Ovary (tissue), 9 donors: Measurements from ENCODE around the gene DCHS2. TPM values are rescaled to one million over a fixed set of nuclear protein-coding genes. Genes with fewer than 3 reads are reported as not detected.
A peak's percentile ranks its signal among the peaks of the same experiment; 100 is the strongest.

ENCODE experiments used
- DNase-seq, 5 donors: peaks; one replicate each; pipeline ENCODE4 v3.0.0-alpha.2; 2019 to 2020
- H3K27ac ChIP-seq, 2 donors: fragments of 200-600 bp; one replicate each; pipeline versions ENCODE4 v1.5.1 to v1.8.0; 2019 to 2022
- H3K27me3 ChIP-seq: fragments of 200-600 bp; one replicate; pipeline ENCODE4 v1.8.0; 2022
- H3K36me3 ChIP-seq: fragments of 200-600 bp; sonication (generic); one replicate; pipeline ENCODE4 v1.5.1; 2019
- H3K4me1 ChIP-seq: one replicate; pipeline ENCODE4 v1.8.1; 2013; ENCODE audit warnings: mild to moderate bottlenecking, moderate library complexity; ENCODE audit not compliant: insufficient read depth
- H3K4me3 ChIP-seq: fragments of 200-600 bp; sonication (generic); one replicate; pipeline ENCODE4 v1.5.1; 2017
- H3K9me3 ChIP-seq, 2 donors: fragments of 200-600 bp in 1 of 2; sonication (generic) in 1 of 2; one replicate each; pipeline versions ENCODE4 v1.5.1 to v1.8.1; 2013 to 2019; ENCODE audit warnings: mild to moderate bottlenecking in 1 of 2, moderate library complexity in 1 of 2
- CTCF ChIP-seq, 3 donors: fragments of 450-650 bp in 2 of 3; fragments of 200-600 bp in 1 of 3; IDR thresholded peaks; one replicate each; pipeline versions ENCODE4 v1.5.1 to v1.8.0; 2016 to 2022; ENCODE audit warnings: antibody characterized with exemption in 3 of 3, mild to moderate bottlenecking in 1 of 3
- EP300 ChIP-seq: sonication (generic); formaldehyde crosslinking; IDR thresholded peaks from one replicate; pipeline ENCODE4 v1.6.1; 2017; ENCODE audit warnings: antibody characterized with exemption
- POLR2A ChIP-seq: fragments of 450-650 bp; IDR thresholded peaks from one replicate; pipeline ENCODE4 v1.6.1; 2017; ENCODE audit warnings: antibody characterized with exemption, mild to moderate bottlenecking, moderate library complexity
- WGBS, 3 donors: extraction: QIAGEN DNeasy Blood & Tissue Kit in 1 of 3; methylation state at CpG; one replicate each; pipeline versions ENCODE4 v1.1.5 to v1.1.7; 2013 to 2017; 5-methylcytosine and 5-hydroxymethylcytosine counted together
- intact Hi-C, 4 donors: fragments of 100-400 bp; cut with DNase I; formaldehyde crosslinking; loops; one replicate each; pipeline versions ENCODE4 v1.11.0 to v1.15.1; 2022 to 2023
- polyA plus RNA-seq, 2 donors: library from polyadenylated mRNA; stranded (reverse); fragments of 200-250 nt in 1 of 2; fragments of 350-450 nt in 1 of 2; fragmentation: Illumina TruSeq in 1 of 2; extraction: RNeasy Lipid Tissue Mini Kit (QIAGEN cat#74804) in 1 of 2; gene quantifications; one replicate each; pipeline ENCODE4 v1.2.3, GENCODE V29; 2013 to 2014
- total RNA-seq, 7 donors: library from RNA; depleted of rRNA in 2 of 7; stranded (reverse); fragments of >200 nt in 2 of 7; fragmentation: NEBNext Ultra II Directional in 3 of 7; extraction: Animal tissue kit (Norgen Biotek cat#: 25700) in 3 of 7; gene quantifications; one replicate each; pipeline versions ENCODE4 v1.1.0 to v1.2.4, GENCODE V29; 2016 to 2023
- donor health status: DM: no; HTN: no; CAD: no; lungs with moderate emphysema.
- donor health status: DM: no; HTN: no; CAD: no.
- donor health status: Bipolar disorder and iron deficiency.
- donor health status: DM: yes; HTN: yes; CAD: no.
- donor health status: DM: no; HTN: no; CAD: no.
- donor health status: DM: yes; HTN: yes; CAD: no.

Gene DCHS2
- total and polyA plus RNA-seq, 9 donors: 0.68 to 8.7 (median 2.6) TPM

- intact Hi-C loops: no loop called here
Observed at GRCh38 chr4:154435895-154436294, 55.7 kb downstream of the DCHS2 start.

GRCh38 chr4:154433543-154433942 is 58.1 kb downstream of the DCHS2 start:
- Histone ChIP-seq H3K27ac (no peak overlapping the region), H3K9me3 (no peaks in the 10 kb centered on the region), H3K4me1 (no peaks in the 10 kb centered on the region), H3K36me3 (no peaks in the 10 kb centered on the region), H3K4me3 (no peak overlapping the region), H3K27me3 (no peaks in the 10 kb centered on the region)
- intact Hi-C loops: no loop called here
- WGBS, 3 donors: 90 to 91% (median 91%) methylated on average over 6 of the region's 6 CpGs
- TF ChIP-seq EP300 (no peak), POLR2A (no peak), CTCF (IDR thresholded peaks at IDR 0.05) (no peak)
- no peak for DNase-seq

More at GRCh38 chr4:154435895-154436294, 55.7 kb downstream of the DCHS2 start:
- Histone ChIP-seq H3K27me3 (no peaks in the 10 kb centered on the region), H3K27ac (no peak overlapping the region), H3K4me1 (no peaks in the 10 kb centered on the region), H3K4me3 (no peak overlapping the region), H3K9me3 (no peaks in the 10 kb centered on the region), H3K36me3 (no peaks in the 10 kb centered on the region)
- WGBS, 3 donors: 74 to 82% (median 75%) methylated on average over 1 of the region's 1 CpG
- no peak for DNase-seq
- TF ChIP-seq EP300 (no peak), CTCF (IDR thresholded peaks at IDR 0.05) (no peak), POLR2A (no peak)

- Histone ChIP-seq H3K9me3 (no peaks in the 10 kb centered on the region), H3K27me3 (no peaks in the 10 kb centered on the region), H3K27ac (no peak overlapping the region), H3K36me3 (no peaks in the 10 kb centered on the region), H3K4me3 (no peak overlapping the region), H3K4me1 (no peaks in the 10 kb centered on the region)
- peak in 1 of 5 donors; percentile 17 for DNase-seq
- TF ChIP-seq EP300 (no peak), CTCF (IDR thresholded peaks at IDR 0.05) (no peak), POLR2A (no peak)
- intact Hi-C loops: no loop called here
- WGBS, 3 donors: 15 to 20% (median 19%) methylated on average over 5 of the region's 5 CpGs
Observed at GRCh38 chr4:154429176-154429575, 62.4 kb downstream of the DCHS2 start.

GRCh38 chr4:154427149-154427548 is 64.5 kb downstream of the DCHS2 start:
- intact Hi-C loops: no loop called here
- H3K27ac ChIP-seq: no peak overlapping the region
- DNase-seq: no peak
- TF ChIP-seq EP300 (no peak), POLR2A (no peak), CTCF (IDR thresholded peaks at IDR 0.05) (no peak)
- 84 to 87% (median 84%) methylated on average over 6 of the region's 6 CpGs for whole genome bisulfite sequencing, 3 donors
- H3K36me3 ChIP-seq: no peaks in the 10 kb centered on the region
- H3K4me1 ChIP-seq: no peaks in the 10 kb centered on the region
- no peaks in the 10 kb centered on the region for H3K27me3 ChIP-seq
- H3K9me3 ChIP-seq: no peaks in the 10 kb centered on the region
- no peak overlapping the region for H3K4me3 ChIP-seq

- no peaks in the 10 kb centered on the region for H3K36me3 ChIP-seq
- intact Hi-C loops: no loop called here
- TF ChIP-seq POLR2A: no peak
- TF ChIP-seq CTCF (IDR thresholded peaks at IDR 0.05): no peak
- no peak for TF ChIP-seq EP300
Observed at GRCh38 chr4:154425514-154425913, 66.1 kb downstream of the DCHS2 start.

More at GRCh38 chr4:154425514-154425913, 66.1 kb downstream of the DCHS2 start:
- Histone ChIP-seq H3K9me3 (no peaks in the 10 kb centered on the region), H3K27ac (no peak overlapping the region), H3K4me3 (no peak overlapping the region), H3K27me3 (no peaks in the 10 kb centered on the region), H3K4me1 (no peaks in the 10 kb centered on the region)
- 43 to 62% (median 58%) methylated on average over 3 of the region's 3 CpGs for whole genome bisulfite sequencing, 3 donors
- DNase-seq: no peak
